CD14-positive monocyte (primary cell): ENCODE data around the gene PTPRC. TPM values are rescaled to one million over a fixed set of nuclear protein-coding genes. Genes with fewer than 3 reads are reported as not detected.

Source experiments
- DNase-seq, 3 donors: peaks; one replicate each; pipeline ENCODE4 v3.0.0-alpha.2; 2011 to 2022
- H2AFZ ChIP-seq: 2 replicates; pipeline ENCODE4 v1.6.0; 2012; ENCODE audit warnings: mild to moderate bottlenecking, low read depth, low read length, inconsistent platforms; ENCODE audit not compliant: insufficient read depth, poor library complexity, severe bottlenecking
- H3K27ac ChIP-seq, 2 donors: 1 replicate in 1 of 2; 2 replicates in 1 of 2; pipeline ENCODE4 v1.5.1; 2012 to 2013; ENCODE audit warnings: low read length in 2 of 2, control low read depth in 1 of 2, inconsistent platforms in 1 of 2, low read depth in 1 of 2, mild to moderate bottlenecking in 1 of 2
- H3K27me3 ChIP-seq, 2 donors: one replicate each; pipeline versions ENCODE4 v1.6.0 to v1.6.1; 2011 to 2013; ENCODE audit warnings: low read length in 2 of 2; ENCODE audit not compliant: control insufficient read depth in 2 of 2, insufficient read depth in 2 of 2
- H3K36me3 ChIP-seq, 2 donors: replicated peaks in 1 of 2; 1 replicate in 1 of 2; 2 replicates in 1 of 2; pipeline versions ENCODE4 v1.5.1 to v1.6.1; 2012 to 2013; ENCODE audit warnings: low read length in 2 of 2, control low read depth in 1 of 2, inconsistent platforms in 1 of 2, mild to moderate bottlenecking in 1 of 2; ENCODE audit not compliant: insufficient read depth in 2 of 2, control insufficient read depth in 1 of 2
- H3K4me1 ChIP-seq, 2 donors: 1 replicate in 1 of 2; 2 replicates in 1 of 2; pipeline versions ENCODE4 v1.5.1 to v1.6.1; 2012 to 2013; ENCODE audit warnings: low read length in 2 of 2, control low read depth in 1 of 2, inconsistent platforms in 1 of 2, mild to moderate bottlenecking in 1 of 2, moderate library complexity in 1 of 2; ENCODE audit not compliant: insufficient read depth in 2 of 2, control insufficient read depth in 1 of 2
- H3K4me2 ChIP-seq: replicated peaks from 2 replicates; pipeline ENCODE3; 2012; ENCODE audit warnings: low read length, moderate library complexity, mild to moderate bottlenecking; ENCODE audit not compliant: poor library complexity, severe bottlenecking; ENCODE audit errors: extremely low read depth
- H3K4me3 ChIP-seq, 3 experiments: fragments of 200-600 bp in 1 of 3; sonication (generic) in 1 of 3; replicated peaks in 1 of 3; 1 replicate in 2 of 3; 2 replicates in 1 of 3; pipeline ENCODE4 v1.5.1; 2011 to 2013; ENCODE audit warnings: low read length in 3 of 3, mild to moderate bottlenecking in 3 of 3, control low read depth in 2 of 3, low read depth in 2 of 3, inconsistent platforms in 1 of 3, moderate library complexity in 1 of 3
- H3K79me2 ChIP-seq: 2 replicates; pipeline ENCODE4 v1.6.0; 2012; ENCODE audit warnings: mild to moderate bottlenecking, control low read depth, inconsistent platforms, low read length, moderate library complexity; ENCODE audit not compliant: insufficient read depth
- H3K9ac ChIP-seq: 2 replicates; pipeline ENCODE4 v1.6.0; 2017; ENCODE audit warnings: low read length, mild to moderate bottlenecking; ENCODE audit not compliant: insufficient read depth, poor library complexity, severe bottlenecking
- H3K9me3 ChIP-seq, 2 donors: replicated peaks in 1 of 2; 1 replicate in 1 of 2; 2 replicates in 1 of 2; pipeline versions ENCODE4 v1.5.1 to v1.6.1; 2012 to 2013; ENCODE audit warnings: low read length in 2 of 2, control low read depth in 1 of 2; ENCODE audit not compliant: control insufficient read depth in 1 of 2, insufficient read depth in 1 of 2
- H4K20me1 ChIP-seq: 2 replicates; pipeline ENCODE4 v1.6.0; 2012; ENCODE audit warnings: mild to moderate bottlenecking, low read length, control low read depth, moderate library complexity; ENCODE audit not compliant: insufficient read depth
- H3K27ac Mint-ChIP-seq, 7 donors: one replicate each; pipeline ENCODE4 v1.8.0; 2020; ENCODE audit warnings: mild to moderate bottlenecking in 7 of 7, mixed read lengths in 7 of 7, moderate library complexity in 6 of 7, inconsistent platforms in 2 of 7
- H3K27me3 Mint-ChIP-seq, 3 donors: one replicate each; pipeline ENCODE4 v1.8.0; 2021 to 2022; ENCODE audit warnings: low read depth in 3 of 3, mild to moderate bottlenecking in 3 of 3, mixed read lengths in 3 of 3, moderate library complexity in 3 of 3, inconsistent platforms in 1 of 3
- H3K36me3 Mint-ChIP-seq, 2 donors: one replicate each; pipeline ENCODE4 v1.8.0; 2020; ENCODE audit warnings: mixed read lengths in 2 of 2, inconsistent platforms in 1 of 2, mild to moderate bottlenecking in 1 of 2
- H3K4me1 Mint-ChIP-seq: one replicate; pipeline ENCODE4 v1.8.0; 2020; ENCODE audit warnings: mild to moderate bottlenecking, mixed read lengths
- H3K4me3 Mint-ChIP-seq, 2 donors: one replicate each; pipeline ENCODE4 v1.8.0; 2020; ENCODE audit warnings: mild to moderate bottlenecking in 2 of 2, mixed read lengths in 2 of 2, moderate library complexity in 1 of 2
- H3K9me3 Mint-ChIP-seq, 7 donors: one replicate each; pipeline ENCODE4 v1.8.0; 2020 to 2022; ENCODE audit warnings: mixed read lengths in 7 of 7, mild to moderate bottlenecking in 6 of 7, moderate library complexity in 6 of 7, inconsistent platforms in 2 of 7
- CTCF ChIP-seq: fragments of 200-600 bp; IDR thresholded peaks from one replicate; pipeline ENCODE4 v1.8.0; 2022; ENCODE audit warnings: antibody characterized with exemption, mild to moderate bottlenecking
- WGBS: methylation state at CpG from one replicate; pipeline ENCODE4 v1.1.5; 2013; ENCODE audit warnings: missing lambda C conversion rate; ENCODE audit not compliant: insufficient coverage; 5-methylcytosine and 5-hydroxymethylcytosine counted together
- intact Hi-C, 2 donors: fragments of 100-400 bp; cut with micrococcal nuclease; formaldehyde crosslinking; loops; one replicate each; pipeline versions ENCODE4 v1.15.0 to v1.15.1; 2023
- polyA plus RNA-seq, 3 donors: library from polyadenylated mRNA; depleted of rRNA in 1 of 3; unstranded in 2 of 3; stranded (reverse) in 1 of 3; fragments of 300-500 nt in 2 of 3; fragments of >200 nt in 1 of 3; fragmentation: Illumina TruSeq in 2 of 3; gene quantifications; 1 replicate in 2 of 3; 2 replicates in 1 of 3; pipeline ENCODE4 v1.2.3, GENCODE V29; 2012 to 2021

Gene PTPRC
- polyA plus RNA-seq, 3 donors = 410 to 992 (median 667) TPM

GRCh38 chr1:198772626-198773025 is 133.8 kb downstream of the PTPRC start:
- H3K79me2 ChIP-seq = no peaks in the 10 kb centered on the region
- no peak overlapping the region for H3K27ac ChIP-seq
- no peak for TF ChIP-seq CTCF
- H3K4me3 ChIP-seq = no peak overlapping the region
- no peaks in the 10 kb centered on the region for H4K20me1 ChIP-seq
- H3K9me3 ChIP-seq = no peaks in the 10 kb centered on the region
- peaks cover 29 to 39% of the 10 kb centered on the region in 2 donors for H3K4me1 ChIP-seq
- Mint-ChIP-seq H3K27me3 (no peaks in the 10 kb centered on the region), H3K9me3 (peaks cover 0 to 4% (median 0%) of the 10 kb centered on the region in 7 donors), H3K4me1 (peaks cover 39% of the 10 kb centered on the region), H3K27ac (no peak overlapping the region), H3K36me3 (peaks cover 0 to 4% of the 10 kb centered on the region in 2 donors), H3K4me3 (no peak overlapping the region)
- no peak overlapping the region for H3K9ac ChIP-seq
- no peak overlapping the region for H3K4me2 ChIP-seq
- H3K36me3 ChIP-seq = no peaks in the 10 kb centered on the region
- no peaks in the 10 kb centered on the region for H3K27me3 ChIP-seq
- H2AFZ ChIP-seq = no peak overlapping the region
- no peak for DNase-seq
- intact Hi-C loops = loop anchor here in 1 of 2 donors (10.0 kb wide), 1 partner anchor 322 kb away; no protein-coding TSS in a partner anchor

GRCh38 chr1:198773030-198773429 is 134.2 kb downstream of the PTPRC start:
- no peak overlapping the region for H3K9ac ChIP-seq
- no peaks in the 10 kb centered on the region for H3K79me2 ChIP-seq
- H3K4me1 ChIP-seq = peaks cover 33 to 43% of the 10 kb centered on the region in 2 donors
- H3K9me3 ChIP-seq = no peaks in the 10 kb centered on the region
- Mint-ChIP-seq H3K4me1 (peaks cover 43% of the 10 kb centered on the region), H3K36me3 (peaks cover 0 to 4% of the 10 kb centered on the region in 2 donors), H3K27ac (no peak overlapping the region), H3K27me3 (no peaks in the 10 kb centered on the region), H3K9me3 (peaks cover 0 to 4% (median 0%) of the 10 kb centered on the region in 7 donors), H3K4me3 (no peak overlapping the region)
- H3K27me3 ChIP-seq = no peaks in the 10 kb centered on the region
- no CpG with 5 or more reads among the region's 1 CpG for WGBS
- H2AFZ ChIP-seq = no peak overlapping the region
- TF ChIP-seq CTCF = no peak
- no peak overlapping the region for H3K4me3 ChIP-seq
- H3K36me3 ChIP-seq = no peaks in the 10 kb centered on the region
- H3K27ac ChIP-seq = no peak overlapping the region
- no peak overlapping the region for H3K4me2 ChIP-seq
- no peak for DNase-seq
- H4K20me1 ChIP-seq = no peaks in the 10 kb centered on the region
- intact Hi-C loops = loop anchor here in 1 of 2 donors (10.0 kb wide), 1 partner anchor 322 kb away; no protein-coding TSS in a partner anchor
